Prostate gland (tissue), 2 donors: ENCODE results near the gene SAP30BP.

Experiments used
- POLR2A ChIP-seq: fragments of 450-650 bp; IDR thresholded peaks from one replicate; pipeline ENCODE4 v1.6.1; 2016; ENCODE audit warnings: antibody characterized with exemption, mild to moderate bottlenecking
- TF ChIP-seq, protein P1 (sequence below), 4 experiments: fragments of 200-600 bp in 2 of 4; fragments of 450-650 bp in 2 of 4; sonication (generic) in 2 of 4; IDR thresholded peaks; 1 replicate in 3 of 4; 2 replicates in 1 of 4; pipeline ENCODE4 v1.5.1; 2016 to 2019; ENCODE audit warnings: antibody characterized with exemption in 4 of 4, mild to moderate bottlenecking in 2 of 4, moderate library complexity in 2 of 4

DNA sequence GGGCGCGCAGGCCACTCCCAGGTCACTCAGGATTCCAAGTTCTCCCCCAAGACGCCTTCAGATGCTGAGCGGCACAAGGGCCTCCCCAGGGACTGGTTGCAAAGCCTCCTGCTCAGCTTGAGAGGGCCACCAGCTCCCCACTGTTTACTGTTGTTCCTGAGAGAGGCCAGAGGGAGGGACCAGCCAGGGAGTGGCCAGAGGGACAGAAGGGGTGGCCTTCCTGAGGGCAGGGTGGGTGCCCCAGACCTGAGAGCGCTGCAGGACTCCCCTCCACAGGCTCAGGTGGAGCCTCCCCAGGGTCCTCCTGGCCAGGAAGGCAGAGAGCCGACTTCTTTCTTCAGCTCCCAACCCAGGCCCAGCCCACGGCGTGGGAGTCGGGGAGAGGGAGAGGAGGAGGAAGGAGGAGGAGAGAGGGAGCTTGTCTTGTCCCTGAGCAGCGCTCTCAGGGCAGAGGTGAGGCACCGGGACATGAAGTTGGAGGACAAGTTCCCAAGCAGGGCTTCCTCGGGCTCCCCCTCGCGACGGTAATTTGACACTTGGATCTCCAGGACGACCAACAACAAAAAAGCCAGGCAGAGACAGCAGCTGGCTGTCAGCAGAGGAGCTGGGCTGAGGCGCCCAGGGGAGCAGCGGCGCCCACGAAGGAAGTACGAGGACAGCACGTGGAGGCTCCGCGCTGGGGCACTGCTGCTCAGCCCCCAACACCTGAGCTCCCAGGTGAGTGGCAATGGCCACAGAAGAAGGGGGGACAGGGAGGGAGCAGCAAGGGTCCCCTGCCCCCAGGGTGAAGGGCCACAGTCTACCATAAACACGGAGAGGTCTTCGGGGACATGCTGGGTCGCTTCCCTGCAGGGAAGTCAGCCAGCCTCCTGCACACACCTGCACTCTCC lies 33.4 kb upstream of the SAP30BP start:
- TF ChIP-seq, protein P1, sequence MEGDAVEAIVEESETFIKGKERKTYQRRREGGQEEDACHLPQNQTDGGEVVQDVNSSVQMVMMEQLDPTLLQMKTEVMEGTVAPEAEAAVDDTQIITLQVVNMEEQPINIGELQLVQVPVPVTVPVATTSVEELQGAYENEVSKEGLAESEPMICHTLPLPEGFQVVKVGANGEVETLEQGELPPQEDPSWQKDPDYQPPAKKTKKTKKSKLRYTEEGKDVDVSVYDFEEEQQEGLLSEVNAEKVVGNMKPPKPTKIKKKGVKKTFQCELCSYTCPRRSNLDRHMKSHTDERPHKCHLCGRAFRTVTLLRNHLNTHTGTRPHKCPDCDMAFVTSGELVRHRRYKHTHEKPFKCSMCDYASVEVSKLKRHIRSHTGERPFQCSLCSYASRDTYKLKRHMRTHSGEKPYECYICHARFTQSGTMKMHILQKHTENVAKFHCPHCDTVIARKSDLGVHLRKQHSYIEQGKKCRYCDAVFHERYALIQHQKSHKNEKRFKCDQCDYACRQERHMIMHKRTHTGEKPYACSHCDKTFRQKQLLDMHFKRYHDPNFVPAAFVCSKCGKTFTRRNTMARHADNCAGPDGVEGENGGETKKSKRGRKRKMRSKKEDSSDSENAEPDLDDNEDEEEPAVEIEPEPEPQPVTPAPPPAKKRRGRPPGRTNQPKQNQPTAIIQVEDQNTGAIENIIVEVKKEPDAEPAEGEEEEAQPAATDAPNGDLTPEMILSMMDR (IDR thresholded peaks at IDR 0.05), result peak; percentile 29 to 82 (median 66)
- TF ChIP-seq POLR2A, result peak; percentile 49
